Parathyroid adenoma (tissue), 2 donors: ENCODE data around the gene PTGFRN.

Experiments used
- H2AFZ ChIP-seq: fragments of 300-600 bp; sonication (generic); one replicate; pipeline ENCODE4 v1.7.0; 2017; ENCODE audit warnings: antibody characterized with exemption, mild to moderate bottlenecking
- H3K27ac ChIP-seq: fragments of 300-600 bp; sonication (generic); one replicate; pipeline ENCODE4 v1.7.0; 2017
- H3K27me3 ChIP-seq: fragments of 300-600 bp; sonication (generic); one replicate; pipeline ENCODE4 v1.7.0; 2017; ENCODE audit warnings: low read length; ENCODE audit not compliant: control insufficient read depth, insufficient read depth
- H3K36me3 ChIP-seq: fragments of 300-600 bp; sonication (generic); one replicate; pipeline ENCODE4 v1.7.0; 2017; ENCODE audit warnings: low read length; ENCODE audit not compliant: control insufficient read depth, insufficient read depth
- H3K4me1 ChIP-seq: fragments of 300-600 bp; sonication (generic); one replicate; pipeline ENCODE4 v1.7.0; 2017; ENCODE audit warnings: control low read depth
- H3K4me2 ChIP-seq: fragments of 300-600 bp; sonication (generic); one replicate; pipeline ENCODE4 v1.7.0; 2017; ENCODE audit warnings: low read length
- H3K4me3 ChIP-seq: fragments of 300-600 bp; sonication (generic); one replicate; pipeline ENCODE4 v1.7.0; 2017; ENCODE audit warnings: low read depth, low read length
- H3K79me2 ChIP-seq: fragments of 300-600 bp; sonication (generic); one replicate; pipeline ENCODE4 v1.7.0; 2017; ENCODE audit warnings: control low read depth
- H3K9ac ChIP-seq: fragments of 300-600 bp; sonication (generic); one replicate; pipeline ENCODE4 v1.7.0; 2017; ENCODE audit warnings: mild to moderate bottlenecking
- H3K9me3 ChIP-seq: fragments of 300-600 bp; sonication (generic); one replicate; pipeline ENCODE4 v1.7.0; 2017; ENCODE audit warnings: low read length; ENCODE audit not compliant: control insufficient read depth
- CTCF ChIP-seq: fragments of 300-600 bp; sonication (generic); IDR thresholded peaks from one replicate; pipeline ENCODE4 v1.7.0; 2017; ENCODE audit warnings: antibody characterized with exemption, mild to moderate bottlenecking
- donor health status: primary hyperparathyroidism.

PTGFRN gene

GRCh38 chr1:117036018-117036461 lies 126.3 kb downstream of the PTGFRN start:
- no peaks in the 10 kb centered on the region for H3K9me3 ChIP-seq
- no peaks in the 10 kb centered on the region for H3K27me3 ChIP-seq
- no peaks in the 10 kb centered on the region for H3K79me2 ChIP-seq
- no peak overlapping the region for H3K9ac ChIP-seq
- no peak overlapping the region for H2AFZ ChIP-seq
- no peak overlapping the region for H3K27ac ChIP-seq
- no peak overlapping the region for H3K4me3 ChIP-seq
- no peaks in the 10 kb centered on the region for H3K4me1 ChIP-seq
- no peak for TF ChIP-seq CTCF
- no peak overlapping the region for H3K4me2 ChIP-seq
- H3K36me3 ChIP-seq, result no peaks in the 10 kb centered on the region

GRCh38 chr1:117037802-117038201 lies 128.1 kb downstream of the PTGFRN start:
- Histone ChIP-seq H3K9ac (no peak overlapping the region), H3K4me2 (no peak overlapping the region), H3K36me3 (no peaks in the 10 kb centered on the region), H3K4me1 (no peaks in the 10 kb centered on the region), H3K9me3 (no peaks in the 10 kb centered on the region), H3K27ac (no peak overlapping the region), H3K79me2 (no peaks in the 10 kb centered on the region), H2AFZ (no peak overlapping the region), H3K27me3 (no peaks in the 10 kb centered on the region), H3K4me3 (no peak overlapping the region)
- TF ChIP-seq CTCF, result no peak

- no peaks in the 10 kb centered on the region for H3K9me3 ChIP-seq
- H3K79me2 ChIP-seq, result no peaks in the 10 kb centered on the region
- H3K27me3 ChIP-seq, result no peaks in the 10 kb centered on the region
- H3K9ac ChIP-seq, result no peak overlapping the region
- H3K36me3 ChIP-seq, result no peaks in the 10 kb centered on the region
- no peak overlapping the region for H3K27ac ChIP-seq
- no peaks in the 10 kb centered on the region for H3K4me1 ChIP-seq
- TF ChIP-seq CTCF, result no peak
- H3K4me3 ChIP-seq, result no peak overlapping the region
- H2AFZ ChIP-seq, result no peak overlapping the region
- H3K4me2 ChIP-seq, result no peak overlapping the region
Observed at GRCh38 chr1:117038236-117038635, 128.5 kb downstream of the PTGFRN start.
